Measurements from ENCODE around the gene KRTAP3-3. TPM values are rescaled to one million over a fixed set of nuclear protein-coding genes. Genes with fewer than 3 reads are reported as not detected.
"Not testable (repeated sequence)": the region's sequence is repeated elsewhere in the genome, so short reads cannot be mapped to it uniquely, and the experiment has no call there.

The KRTAP3-3 gene
- not detected for polyA plus RNA-seq (2012; ENCODE audit: missing spikeins)

- FAIRE-seq (no peak), DNase-seq (ENCODE audit: insufficient read length) (no peak)
- no peak for TF ChIP-seq POLR2A (IDR thresholded peaks at IDR 0.05; ENCODE audit: low read depth, low read length)
- no peak for TF ChIP-seq TAF1 (IDR thresholded peaks at IDR 0.05; ENCODE audit: borderline replicate concordance, low read depth, low read length)
- TF ChIP-seq POLR2AphosphoS5 (IDR thresholded peaks at IDR 0.05; ENCODE audit: low read depth, low read length), result no peak
Observed at GRCh38 chr17:40993839-40994238, at the start of gene KRTAP3-3. TSS of gene KRTAP3-3 (minus strand) at chr17:40994164. CDS start at chr17:40994097, 67 bp downstream.

- DNase-seq (ENCODE audit: insufficient read length) (no peak), FAIRE-seq (no peak)
- TF ChIP-seq POLR2A (IDR thresholded peaks at IDR 0.05; ENCODE audit: low read depth, low read length), result no peak
- no peak for TF ChIP-seq TAF1 (IDR thresholded peaks at IDR 0.05; ENCODE audit: borderline replicate concordance, low read depth, low read length)
- TF ChIP-seq POLR2AphosphoS5 (IDR thresholded peaks at IDR 0.05; ENCODE audit: low read depth, low read length), result no peak
Observed at GRCh38 chr17:41042953-41043352, 49.0 kb upstream of the KRTAP3-3 start.

- DNase-seq (ENCODE audit: insufficient read length); FAIRE-seq: not testable (repeated sequence)
Observed at GRCh38 chr17:41040783-41041571, 47.0 kb upstream of the KRTAP3-3 start, which contains the start of gene KRTAP1-1. TSS of gene KRTAP1-1 (minus strand) at chr17:41041450. CDS start at chr17:41041397, 53 bp downstream.

GRCh38 chr17:41037853-41038350, 43.9 kb upstream of the KRTAP3-3 start:
- DNase-seq (ENCODE audit: insufficient read length) (no peak), FAIRE-seq (no peak)
- TF ChIP-seq POLR2AphosphoS5 (IDR thresholded peaks at IDR 0.05; ENCODE audit: low read depth, low read length), result no peak
- no peak for TF ChIP-seq TAF1 (IDR thresholded peaks at IDR 0.05; ENCODE audit: borderline replicate concordance, low read depth, low read length)
- no peak for TF ChIP-seq POLR2A (IDR thresholded peaks at IDR 0.05; ENCODE audit: low read depth, low read length)

DNA sequence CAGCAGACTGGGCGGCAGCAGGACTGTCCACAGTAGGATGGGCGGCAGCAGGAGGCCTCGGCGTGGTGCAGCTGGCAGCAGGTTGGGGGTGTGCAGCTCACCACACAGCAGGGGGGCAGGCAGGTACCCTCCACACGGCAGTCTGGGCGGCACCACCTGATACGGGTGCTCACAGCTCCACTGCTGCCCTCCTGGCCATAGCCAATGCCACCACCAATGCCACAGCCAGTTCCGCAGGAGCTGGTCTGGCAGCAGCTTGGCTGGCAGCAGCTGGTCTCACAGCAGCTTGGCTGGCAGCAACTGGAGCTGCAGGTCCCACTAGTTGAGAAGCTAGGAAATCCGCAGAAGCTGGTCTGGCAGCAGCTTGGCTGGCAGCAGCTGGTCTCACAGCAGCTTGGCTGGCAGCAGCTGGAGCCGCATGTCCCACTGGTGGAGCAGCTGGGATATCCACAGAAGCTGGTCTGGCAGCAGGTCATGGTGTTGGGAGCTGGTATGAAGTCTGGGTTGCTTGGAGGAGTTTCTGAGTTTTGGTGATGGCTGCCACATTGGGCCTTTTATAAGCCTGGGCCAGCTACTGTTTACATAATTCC, 40.5 kb upstream of the KRTAP3-3 start, which contains the start of gene KRTAP1-3:
KRTAP1-3 (minus strand) TSS at position 529 of the 590 bp plus-strand sequence; CDS start at position 476, 53 bp downstream.
- FAIRE-seq; DNase-seq (ENCODE audit: insufficient read length): not testable (repeated sequence)

GRCh38 chr17:41029633-41030245, 35.8 kb upstream of the KRTAP3-3 start, which contains the start of gene KRTAP1-4:
TSS of gene KRTAP1-4 (minus strand) at chr17:41030195. CDS start at chr17:41030078, 117 bp downstream.
- FAIRE-seq (no peak), DNase-seq (ENCODE audit: insufficient read length) (no peak)
- TF ChIP-seq POLR2A (IDR thresholded peaks at IDR 0.05; ENCODE audit: low read depth, low read length) (no peak), POLR2AphosphoS5 (IDR thresholded peaks at IDR 0.05; ENCODE audit: low read depth, low read length) (no peak), TAF1 (IDR thresholded peaks at IDR 0.05; ENCODE audit: borderline replicate concordance, low read depth, low read length) (no peak)

DNA sequence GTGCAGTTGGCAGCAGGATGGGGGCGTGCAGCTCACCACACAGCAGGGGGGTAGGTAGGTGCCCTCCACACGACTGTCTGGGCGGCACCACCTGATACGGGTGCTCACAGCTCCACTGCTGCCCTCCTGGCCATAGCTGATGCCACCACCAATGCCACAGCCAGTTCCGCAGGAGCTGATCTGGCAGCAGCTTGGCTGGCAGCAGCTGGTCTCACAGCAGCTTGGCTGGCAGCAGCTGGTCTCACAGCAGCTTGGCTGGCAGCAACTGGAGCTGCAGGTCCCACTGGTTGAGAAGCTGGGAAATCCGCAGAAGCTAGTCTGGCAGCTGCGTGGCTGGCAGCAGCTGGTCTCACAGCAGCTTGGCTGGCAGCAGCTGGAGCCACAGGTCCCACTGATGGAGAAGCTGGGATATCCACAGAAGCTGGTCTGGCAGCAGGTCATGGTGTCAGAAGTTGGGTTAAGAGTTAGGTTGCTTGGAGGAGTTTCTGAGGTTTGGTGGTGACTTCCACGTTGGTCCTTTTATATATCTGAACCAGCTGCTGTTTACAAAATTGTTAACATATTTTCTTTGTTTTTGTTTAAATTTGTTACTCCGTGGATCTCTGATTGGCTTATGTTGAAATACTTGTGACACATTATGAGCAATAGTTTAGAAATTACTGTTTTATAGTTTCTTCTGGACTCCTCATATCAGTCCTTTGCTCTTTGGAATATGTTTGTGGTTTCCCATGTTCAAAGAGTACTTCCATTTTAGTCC, 32.9 kb upstream of the KRTAP3-3 start, which contains the start of gene KRTAP1-5:
KRTAP1-5 (minus strand) TSS at position 494 of the 757 bp plus-strand sequence; CDS start at position 441, 53 bp downstream.
- no peak for DNase-seq (ENCODE audit: insufficient read length)
- no peak for FAIRE-seq
- no peak for TF ChIP-seq POLR2AphosphoS5 (IDR thresholded peaks at IDR 0.05; ENCODE audit: low read depth, low read length)
- no peak for TF ChIP-seq POLR2A (IDR thresholded peaks at IDR 0.05; ENCODE audit: low read depth, low read length)
- no peak for TF ChIP-seq TAF1 (IDR thresholded peaks at IDR 0.05; ENCODE audit: borderline replicate concordance, low read depth, low read length)

DNA sequence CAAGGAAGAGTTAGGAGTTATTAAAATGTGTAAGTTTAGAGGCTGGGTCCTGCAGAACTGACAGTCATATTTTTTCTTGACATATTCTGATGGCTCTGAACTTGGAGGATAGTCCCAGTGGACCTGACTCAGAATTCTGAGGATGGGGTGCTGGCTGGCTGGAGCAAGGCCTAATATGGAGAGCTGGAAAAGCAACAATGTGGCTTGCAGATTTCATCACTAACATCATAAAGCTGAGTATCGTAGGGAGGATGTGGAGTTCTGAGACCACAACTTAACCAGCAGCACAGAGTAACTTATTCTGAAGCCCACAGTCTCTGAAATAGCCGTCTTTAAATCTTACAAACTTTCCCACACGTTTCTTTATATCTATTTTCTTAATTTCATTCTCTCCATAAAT, 30.7 kb upstream of the KRTAP3-3 start:
- DNase-seq (ENCODE audit: insufficient read length), result no peak
- FAIRE-seq, result no peak
- TF ChIP-seq POLR2AphosphoS5 (IDR thresholded peaks at IDR 0.05; ENCODE audit: low read depth, low read length), result no peak
- no peak for TF ChIP-seq TAF1 (IDR thresholded peaks at IDR 0.05; ENCODE audit: borderline replicate concordance, low read depth, low read length)
- TF ChIP-seq POLR2A (IDR thresholded peaks at IDR 0.05; ENCODE audit: low read depth, low read length), result no peak

DNA sequence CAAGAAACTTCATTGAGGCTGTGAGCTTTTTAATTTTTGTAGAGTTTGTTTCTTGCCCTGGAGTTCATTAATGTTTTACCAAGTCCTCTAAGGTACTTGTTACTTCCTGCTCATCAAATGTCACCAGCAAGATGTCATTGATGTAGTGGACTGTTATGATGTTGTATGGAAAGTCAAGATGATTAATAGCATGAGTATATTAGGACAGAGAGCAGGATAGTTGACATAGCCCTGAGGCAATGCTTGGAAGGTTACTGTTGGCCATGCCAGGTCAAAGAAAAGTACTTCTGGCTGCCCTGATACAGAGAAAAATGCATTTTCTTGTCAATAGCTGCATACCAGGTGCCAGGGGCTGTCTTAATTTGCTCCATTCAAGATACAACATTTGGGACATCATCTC, 26.4 kb upstream of the KRTAP3-3 start:
- DNase-seq (ENCODE audit: insufficient read length), result no peak
- TF ChIP-seq POLR2AphosphoS5 (IDR thresholded peaks at IDR 0.05; ENCODE audit: low read depth, low read length), result no peak
- TF ChIP-seq POLR2A (IDR thresholded peaks at IDR 0.05; ENCODE audit: low read depth, low read length), result no peak
- no peak for TF ChIP-seq TAF1 (IDR thresholded peaks at IDR 0.05; ENCODE audit: borderline replicate concordance, low read depth, low read length)
- FAIRE-seq, result no peak

DNA sequence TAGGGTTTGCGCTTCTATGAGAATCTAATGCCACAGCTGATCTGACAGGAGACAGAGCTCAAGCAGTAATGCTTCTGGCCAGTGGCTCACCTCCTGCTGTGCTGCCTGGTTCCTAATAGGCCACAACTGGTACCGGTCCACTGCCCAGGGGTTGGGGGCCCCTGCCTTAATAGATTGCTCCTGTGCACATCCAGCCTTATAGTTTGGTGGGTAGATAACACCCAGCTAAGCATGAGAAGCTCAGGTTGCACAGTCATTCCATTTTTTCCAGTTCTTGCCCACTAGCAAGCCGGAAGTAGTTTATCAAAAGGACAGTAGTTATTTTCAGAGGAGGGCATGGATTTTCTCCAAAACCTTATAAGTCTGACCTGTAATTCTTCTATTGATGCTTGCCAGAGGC, 25.5 kb upstream of the KRTAP3-3 start:
- DNase-seq (ENCODE audit: insufficient read length), result no peak
- no peak for FAIRE-seq

DNA sequence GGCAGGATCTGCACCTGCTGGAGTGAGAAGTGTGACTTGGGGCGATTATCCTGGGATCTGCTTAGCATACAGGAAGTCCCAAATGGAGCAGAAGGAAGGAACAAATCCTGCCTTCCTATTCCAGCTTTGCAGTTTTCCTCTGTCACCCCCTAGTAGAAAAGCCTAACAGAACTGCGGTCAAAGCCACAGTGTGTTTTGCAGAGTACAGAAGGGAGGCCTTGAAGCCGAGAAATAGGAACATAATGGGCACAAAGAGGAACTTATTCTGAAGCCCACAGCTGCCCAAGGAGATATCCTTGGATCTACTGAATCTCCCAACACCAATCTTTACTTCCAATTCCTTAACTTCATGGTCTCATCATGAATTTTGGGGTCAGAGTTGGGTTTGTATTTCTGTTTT, 24.6 kb upstream of the KRTAP3-3 start:
- no peak for TF ChIP-seq POLR2AphosphoS5 (IDR thresholded peaks at IDR 0.05; ENCODE audit: low read depth, low read length)
- TF ChIP-seq TAF1 (IDR thresholded peaks at IDR 0.05; ENCODE audit: borderline replicate concordance, low read depth, low read length), result no peak
- TF ChIP-seq POLR2A (IDR thresholded peaks at IDR 0.05; ENCODE audit: low read depth, low read length), result no peak
- DNase-seq (ENCODE audit: insufficient read length), result no peak
- no peak for FAIRE-seq

More for the DNA sequence above, 25.5 kb upstream of the KRTAP3-3 start:
- no peak for TF ChIP-seq POLR2A (IDR thresholded peaks at IDR 0.05; ENCODE audit: low read depth, low read length)
- no peak for TF ChIP-seq POLR2AphosphoS5 (IDR thresholded peaks at IDR 0.05; ENCODE audit: low read depth, low read length)
